ENCODE measurements around the gene BEND5.

BEND5 gene

GRCh38 chr1:48717082-48717481 lies 59.6 kb downstream of the BEND5 start:
- DNase-seq, result no peak

GRCh38 chr1:48715921-48716320 lies 60.8 kb downstream of the BEND5 start:
- no peak for DNase-seq

GRCh38 chr1:48710915-48711314 lies 65.8 kb downstream of the BEND5 start:
- no peak for DNase-seq

GRCh38 chr1:48710318-48710717 lies 66.4 kb downstream of the BEND5 start:
- DNase-seq, result no peak

- no peak for DNase-seq
Observed at GRCh38 chr1:48704736-48705135, 72.0 kb downstream of the BEND5 start.

GRCh38 chr1:48701445-48701844 lies 75.2 kb downstream of the BEND5 start:
- DNase-seq, result no peak

- no peak for DNase-seq
Observed at GRCh38 chr1:48697066-48697707, 79.5 kb downstream of the BEND5 start.

- DNase-seq, result no peak
Observed at GRCh38 chr1:48695161-48695560, 81.5 kb downstream of the BEND5 start.

- DNase-seq, result no peak
Observed at GRCh38 chr1:48693674-48694320, 82.9 kb downstream of the BEND5 start.

- no peak for DNase-seq
Observed at GRCh38 chr1:48693180-48693579, 83.5 kb downstream of the BEND5 start.

GRCh38 chr1:48692235-48692634 lies 84.5 kb downstream of the BEND5 start:
- DNase-seq, result no peak

GRCh38 chr1:48691429-48692001 lies 85.2 kb downstream of the BEND5 start:
- DNase-seq, result no peak

- DNase-seq, result no peak
Observed at GRCh38 chr1:48688102-48688760, 88.5 kb downstream of the BEND5 start.

GRCh38 chr1:48687282-48688045 lies 89.2 kb downstream of the BEND5 start:
- no peak for DNase-seq

- DNase-seq, result no peak
Observed at GRCh38 chr1:48686159-48686558, 90.5 kb downstream of the BEND5 start.

- DNase-seq, result no peak
Observed at GRCh38 chr1:48684381-48684780, 92.3 kb downstream of the BEND5 start.

GRCh38 chr1:48683839-48684238 lies 92.9 kb downstream of the BEND5 start:
- DNase-seq, result no peak

GRCh38 chr1:48681476-48682305 lies 95.0 kb downstream of the BEND5 start:
- DNase-seq, result no peak

GRCh38 chr1:48680411-48681035 lies 96.2 kb downstream of the BEND5 start:
- DNase-seq, result no peak

- DNase-seq, result no peak
Observed at GRCh38 chr1:48679859-48680258, 96.8 kb downstream of the BEND5 start.

- DNase-seq, result no peak
Observed at GRCh38 chr1:48678710-48679505, 97.8 kb downstream of the BEND5 start.
